Measurements from ENCODE around the gene CHAT.

GRCh38 chr10:49606981-49607535 lies 6.8 kb upstream of the CHAT start:
- TF ChIP-seq CTCF (IDR thresholded peaks at IDR 0.05) (no peak), POLR2A (IDR thresholded peaks at IDR 0.05) (no peak)

Data from adrenal gland (tissue), 5 donors.